PFSK-1 (cell line): Measurements from ENCODE around the gene PLCL2.

ENCODE experiments used
- FOXP2 ChIP-seq: optimal IDR thresholded peaks from 2 replicates; pipeline ENCODE3; 2011; ENCODE audit warnings: borderline replicate concordance, control low read depth, inconsistent platforms; ENCODE audit not compliant: insufficient read depth; ENCODE audit errors: extremely low read length, extremely low read depth
- POLR2AphosphoS5 ChIP-seq: IDR thresholded peaks from 2 replicates; pipeline ENCODE4 v1.6.1; 2012; ENCODE audit warnings: low read depth, mild to moderate bottlenecking, control low read depth, low read length, moderate library complexity
- SIN3A ChIP-seq: IDR thresholded peaks from 2 replicates; pipeline ENCODE4 v1.6.1; 2012; ENCODE audit warnings: mild to moderate bottlenecking, low read length, moderate library complexity, borderline replicate concordance; ENCODE audit not compliant: insufficient read depth

DNA sequence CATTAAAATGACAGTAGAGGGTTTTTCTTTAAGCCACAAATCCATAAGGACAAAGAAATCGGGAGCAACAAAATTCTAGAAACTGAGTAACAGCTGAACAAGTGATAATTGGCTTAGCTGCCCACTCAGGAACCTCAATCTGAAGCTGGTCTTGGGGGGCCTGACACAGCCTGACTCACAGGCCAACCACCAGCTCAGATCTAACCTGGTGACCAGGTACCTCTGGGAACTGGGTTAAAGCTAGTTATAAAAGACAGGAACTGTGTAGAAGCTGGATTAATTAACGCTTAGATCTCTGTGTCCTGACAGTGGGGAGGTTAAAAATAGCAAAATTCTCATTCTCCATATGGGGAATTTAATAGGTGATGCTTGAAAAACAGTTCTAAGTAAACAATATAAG lies 161.9 kb downstream of the PLCL2 start:
- TF ChIP-seq POLR2AphosphoS5 (no peak), FOXP2 (no peak), SIN3A (no peak)
